Kidney (tissue), 14 donors: ENCODE measurements around the gene NKRF. TPM values are rescaled to one million over a fixed set of nuclear protein-coding genes. Genes with fewer than 3 reads are reported as not detected.

Source experiments
- DNase-seq, 5 donors: peaks; one replicate each; pipeline ENCODE4 v3.0.0-alpha.2; 2013 to 2020
- FAIRE-seq: peaks from 2 replicates; lab custom pipeline; 2012; peaks lifted over from hg19 to GRCh38; lab: Jason Lieb, UNC
- H3K27ac ChIP-seq, 2 donors: one replicate each; pipeline ENCODE4 v1.7.0; 2013; ENCODE audit warnings: low read depth in 2 of 2, low read length in 2 of 2, inconsistent platforms in 1 of 2
- H3K27me3 ChIP-seq: one replicate; pipeline ENCODE4 v1.7.1; 2013; ENCODE audit warnings: low read length, inconsistent platforms; ENCODE audit not compliant: control insufficient read depth, insufficient read depth
- H3K36me3 ChIP-seq, 3 donors: one replicate each; pipeline versions ENCODE4 v1.7.0 to v1.7.1; 2013; ENCODE audit warnings: low read length in 3 of 3, control low read depth in 1 of 3, inconsistent platforms in 1 of 3; ENCODE audit not compliant: insufficient read depth in 3 of 3, control insufficient read depth in 2 of 3
- H3K4me1 ChIP-seq, 3 donors: one replicate each; pipeline versions ENCODE4 v1.7.0 to v1.7.1; 2013; ENCODE audit warnings: low read length in 3 of 3, inconsistent platforms in 1 of 3, low read depth in 1 of 3; ENCODE audit not compliant: control insufficient read depth in 2 of 3, insufficient read depth in 2 of 3
- H3K4me3 ChIP-seq, 3 donors: one replicate each; pipeline versions ENCODE4 v1.7.0 to v1.8.1; 2013; ENCODE audit warnings: low read length in 3 of 3, control low read depth in 1 of 3, inconsistent platforms in 1 of 3
- H3K9ac ChIP-seq, 3 donors: one replicate each; pipeline versions ENCODE4 v1.7.0 to v1.7.1; 2013; ENCODE audit warnings: low read length in 3 of 3, control low read depth in 1 of 3, inconsistent platforms in 1 of 3
- H3K9me3 ChIP-seq, 3 donors: one replicate each; pipeline versions ENCODE4 v1.7.0 to v1.7.1; 2013; ENCODE audit warnings: low read length in 3 of 3, control low read depth in 1 of 3, inconsistent platforms in 1 of 3; ENCODE audit not compliant: control insufficient read depth in 2 of 3, insufficient read depth in 1 of 3
- intact Hi-C: fragments of 100-400 bp; cut with DNase I; formaldehyde crosslinking; loops from one replicate; pipeline ENCODE4 v1.11.1; 2022
- polyA plus RNA-seq: library from polyadenylated mRNA; stranded (reverse); fragments of 350-450 nt; fragmentation: Illumina TruSeq; extraction: RNeasy Lipid Tissue Mini Kit (QIAGEN cat#74804); gene quantifications from one replicate; pipeline ENCODE4 v1.2.3, GENCODE V29; 2014; ENCODE audit warnings: low read depth, low replicate concordance; ENCODE audit not compliant: insufficient read depth
- total RNA-seq: library from RNA; stranded (reverse); fragmentation: NEBNext Ultra II Directional; extraction: Animal tissue kit (Norgen Biotek cat#: 25700); gene quantifications from one replicate; pipeline ENCODE4 v1.2.1, GENCODE V29; 2021
- TF ChIP-seq, protein P1 (sequence below): IDR thresholded peaks from 3 replicates; pipeline ENCODE4 v1.5.1; 2012; ENCODE audit warnings: mild to moderate bottlenecking, moderate library complexity, borderline replicate concordance; ENCODE audit not compliant: insufficient read depth; ENCODE audit errors: extremely low read depth
- donor health status: control.
- donor health status: control.
- donor health status: control.
- donor health status: control.
- donor health status: control.
- donor health status: DM: yes; HTN: yes; CAD: no.
- donor health status: Normal renal cell carcinoma (clear cell type).

NKRF gene
- total and polyA plus RNA-seq, 2 donors from 2014 or later, result 5.7 to 9.0 TPM

DNA sequence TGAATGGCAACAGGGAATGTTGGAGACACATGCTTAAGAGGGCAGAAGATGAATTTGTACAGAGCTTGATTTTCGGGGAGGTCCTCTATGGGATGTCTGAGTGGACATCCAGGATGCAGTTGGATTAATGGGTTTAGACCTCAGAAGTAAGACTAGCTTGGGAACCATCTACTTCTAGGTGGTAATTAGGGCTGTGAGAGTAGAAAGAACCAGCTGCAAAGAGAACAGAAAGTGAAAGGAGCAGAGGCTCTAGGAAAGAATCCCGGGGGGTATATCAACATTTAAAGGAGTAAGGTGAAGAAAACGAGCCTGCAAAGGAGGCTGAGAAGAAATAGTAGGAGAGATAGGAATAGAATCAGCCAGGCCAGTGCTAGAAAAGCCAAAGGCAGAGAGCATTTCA is 29.0 kb upstream of the NKRF start:
- H3K9ac ChIP-seq, result no peak overlapping the region
- TF ChIP-seq, protein P1, sequence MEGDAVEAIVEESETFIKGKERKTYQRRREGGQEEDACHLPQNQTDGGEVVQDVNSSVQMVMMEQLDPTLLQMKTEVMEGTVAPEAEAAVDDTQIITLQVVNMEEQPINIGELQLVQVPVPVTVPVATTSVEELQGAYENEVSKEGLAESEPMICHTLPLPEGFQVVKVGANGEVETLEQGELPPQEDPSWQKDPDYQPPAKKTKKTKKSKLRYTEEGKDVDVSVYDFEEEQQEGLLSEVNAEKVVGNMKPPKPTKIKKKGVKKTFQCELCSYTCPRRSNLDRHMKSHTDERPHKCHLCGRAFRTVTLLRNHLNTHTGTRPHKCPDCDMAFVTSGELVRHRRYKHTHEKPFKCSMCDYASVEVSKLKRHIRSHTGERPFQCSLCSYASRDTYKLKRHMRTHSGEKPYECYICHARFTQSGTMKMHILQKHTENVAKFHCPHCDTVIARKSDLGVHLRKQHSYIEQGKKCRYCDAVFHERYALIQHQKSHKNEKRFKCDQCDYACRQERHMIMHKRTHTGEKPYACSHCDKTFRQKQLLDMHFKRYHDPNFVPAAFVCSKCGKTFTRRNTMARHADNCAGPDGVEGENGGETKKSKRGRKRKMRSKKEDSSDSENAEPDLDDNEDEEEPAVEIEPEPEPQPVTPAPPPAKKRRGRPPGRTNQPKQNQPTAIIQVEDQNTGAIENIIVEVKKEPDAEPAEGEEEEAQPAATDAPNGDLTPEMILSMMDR, result no peak
- no peaks in the 10 kb centered on the region for H3K27me3 ChIP-seq
- FAIRE-seq, result no peak
- no peaks in the 10 kb centered on the region for H3K4me1 ChIP-seq
- DNase-seq, result no peak
- intact Hi-C loops, result no loop called here
- no peak overlapping the region for H3K4me3 ChIP-seq
- H3K27ac ChIP-seq, result no peak overlapping the region
- no peaks in the 10 kb centered on the region for H3K36me3 ChIP-seq
- no peaks in the 10 kb centered on the region for H3K9me3 ChIP-seq

DNA sequence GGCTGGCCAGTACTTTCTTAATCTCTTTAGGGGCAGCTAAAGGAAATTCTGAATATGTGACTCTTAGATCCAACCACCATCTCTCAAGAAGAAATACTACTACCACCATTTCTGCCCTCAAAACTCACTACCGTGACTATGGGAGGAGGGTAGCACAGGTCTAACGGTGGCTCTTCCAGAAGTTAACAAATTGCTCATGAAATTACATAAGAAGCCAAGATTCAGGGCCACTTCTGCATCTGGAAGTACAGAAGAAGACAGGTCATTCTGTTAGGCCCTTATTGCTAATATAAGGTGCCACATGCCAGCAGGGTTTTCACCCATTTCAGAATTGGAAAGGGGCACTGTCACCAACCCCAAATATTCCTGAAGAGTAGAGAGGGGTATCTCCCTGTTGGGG is 19.6 kb upstream of the NKRF start:
- Histone ChIP-seq H3K9me3 (no peaks in the 10 kb centered on the region), H3K4me1 (peaks cover 0 to 7% (median 0%) of the 10 kb centered on the region in 3 donors), H3K27ac (no peak overlapping the region), H3K36me3 (no peaks in the 10 kb centered on the region), H3K4me3 (no peak overlapping the region), H3K9ac (no peak overlapping the region), H3K27me3 (no peaks in the 10 kb centered on the region)
- no peak for DNase-seq
- TF ChIP-seq, protein P1, result no peak
- no peak for FAIRE-seq
- intact Hi-C loops, result no loop called here

- Histone ChIP-seq H3K9me3 (no peaks in the 10 kb centered on the region), H3K4me1 (peaks cover 0 to 7% (median 0%) of the 10 kb centered on the region in 3 donors), H3K9ac (no peak overlapping the region), H3K27me3 (no peaks in the 10 kb centered on the region), H3K27ac (no peak overlapping the region), H3K36me3 (no peaks in the 10 kb centered on the region), H3K4me3 (no peak overlapping the region)
- DNase-seq (peak in 1 of 5 donors; percentile 3), FAIRE-seq (no peak)
- intact Hi-C loops, result no loop called here
- TF ChIP-seq, protein P1, result no peak
These were observed 18.9 kb upstream of the NKRF start for GRCh38 chrX:119624951-119625668.
